Bronchus fibroblast of lung (primary cell): Measurements from ENCODE around the gene IL6ST. TPM values are rescaled to one million over a fixed set of nuclear protein-coding genes. Genes with fewer than 3 reads are reported as not detected.

Experiments
- total RNA-seq: library from RNA; depleted of rRNA; stranded (reverse); fragments of >200 nt; gene quantifications from 2 replicates; pipeline ENCODE4 v1.2.3, GENCODE V29; 2015

IL6ST gene
- 148 and 170 TPM in 2 replicates for total RNA-seq

GRCh38 chr5:55994495-55994997 lies at the start of gene IL6ST:
Gene IL6ST, minus strand, starts transcription at chr5:55994963. Its CDS starts 18,685 bp downstream, at chr5:55976278.

Other genes with a start within 250 kb of the IL6ST start
- gene IL31RA, start 143.6 kb downstream of the IL6ST start, total RNA-seq, result 3.1 and 3.2 TPM in 2 replicates
- under 0.01 TPM in 1 of 2 replicates, not detected in the other for gene ANKRD55, start 238.4 kb upstream of the IL6ST start, total RNA-seq